OCI-LY3 (cell line): ENCODE measurements around the gene SUMF1.

Experiments
- H2AFZ ChIP-seq: fragments of 200-600, 300-600 bp; shearing (Covaris generic); 2 replicates; pipeline ENCODE4 v1.6.0; 2014; ENCODE audit warnings: antibody characterized with exemption, low read depth, low read length
- H3K27ac ChIP-seq: fragments of 200-600, 300-600 bp; sonication (generic); 2 replicates; pipeline ENCODE4 v1.5.1; 2014; ENCODE audit warnings: mild to moderate bottlenecking, low read length, moderate library complexity, mixed read lengths
- H3K27me3 ChIP-seq: fragments of 200-600, 300-600 bp; sonication (generic); 2 replicates; pipeline ENCODE4 v1.6.1; 2014; ENCODE audit warnings: low read depth, low read length, mixed read lengths
- H3K36me3 ChIP-seq: fragments of 200-600, 300-600 bp; sonication (generic); replicated peaks from 2 replicates; pipeline ENCODE3; 2014; ENCODE audit warnings: low read depth, low read length, mixed read lengths
- H3K4me1 ChIP-seq: fragments of 300-600, 200-600 bp; sonication (generic); 2 replicates; pipeline ENCODE4 v1.6.1; 2014; ENCODE audit warnings: low read length, mixed read lengths
- H3K4me2 ChIP-seq: fragments of 200-600, 300-600 bp; sonication (generic); 2 replicates; pipeline ENCODE4 v1.6.1; 2014; ENCODE audit warnings: low read length, mixed read lengths
- H3K4me3 ChIP-seq: fragments of 300-600, 200-600 bp; sonication (generic); 2 replicates; pipeline ENCODE4 v1.5.1; 2014; ENCODE audit warnings: antibody characterized with exemption, mild to moderate bottlenecking, low read length, moderate library complexity
- H3K79me2 ChIP-seq: fragments of 300-600, 200-600 bp; shearing (Covaris generic); 2 replicates; pipeline ENCODE4 v1.6.1; 2014; ENCODE audit warnings: mild to moderate bottlenecking, low read length, mixed read lengths
- H3K9ac ChIP-seq: fragments of 300-600, 200-600 bp; shearing (Covaris generic); 2 replicates; pipeline ENCODE4 v1.6.0; 2014; ENCODE audit warnings: mild to moderate bottlenecking, low read length, moderate library complexity
- H3K9me3 ChIP-seq: fragments of 200-600, 300-600 bp; shearing (Covaris generic); 2 replicates; pipeline ENCODE4 v1.6.1; 2014; ENCODE audit warnings: low read length, mixed read lengths; ENCODE audit not compliant: insufficient read depth
- H4K20me1 ChIP-seq: fragments of 200-600, 300-600 bp; sonication (generic); 2 replicates; pipeline ENCODE4 v1.6.1; 2016; ENCODE audit warnings: low read length, mixed read lengths; ENCODE audit not compliant: insufficient read depth
- CTCF ChIP-seq: fragments of 200-600, 300-600 bp; sonication (generic); IDR thresholded peaks from 2 replicates; pipeline ENCODE4 v1.5.1; 2014; ENCODE audit warnings: antibody characterized with exemption, low read length, low read depth
- EZH2phosphoT487 ChIP-seq: fragments of 200-600 bp; shearing (Covaris generic); IDR thresholded peaks from 2 replicates; pipeline ENCODE4 v1.6.1; 2018; ENCODE audit warnings: antibody characterized with exemption, mixed run types, low read depth

The SUMF1 gene

GRCh38 chr3:4351164-4351855 lies 115.8 kb downstream of the SUMF1 start:
- H4K20me1 ChIP-seq = no peaks in the 10 kb centered on the region
- no peaks in the 10 kb centered on the region for H3K36me3 ChIP-seq
- H3K4me3 ChIP-seq = no peak overlapping the region
- no peak overlapping the region for H3K27ac ChIP-seq
- no peaks in the 10 kb centered on the region for H3K9me3 ChIP-seq
- H2AFZ ChIP-seq = no peak overlapping the region
- no peak overlapping the region for H3K4me2 ChIP-seq
- H3K27me3 ChIP-seq = no peaks in the 10 kb centered on the region
- TF ChIP-seq CTCF (no peak), EZH2phosphoT487 (no peak)
- no peak overlapping the region for H3K9ac ChIP-seq
- H3K4me1 ChIP-seq = no peaks in the 10 kb centered on the region
- no peaks in the 10 kb centered on the region for H3K79me2 ChIP-seq

GRCh38 chr3:4350789-4351163 lies 116.3 kb downstream of the SUMF1 start:
- Histone ChIP-seq H2AFZ (no peak overlapping the region), H3K36me3 (no peaks in the 10 kb centered on the region), H4K20me1 (no peaks in the 10 kb centered on the region), H3K9me3 (no peaks in the 10 kb centered on the region), H3K27me3 (no peaks in the 10 kb centered on the region), H3K4me1 (no peaks in the 10 kb centered on the region), H3K79me2 (no peaks in the 10 kb centered on the region), H3K9ac (no peak overlapping the region), H3K27ac (no peak overlapping the region), H3K4me2 (no peak overlapping the region), H3K4me3 (no peak overlapping the region)
- TF ChIP-seq EZH2phosphoT487 (no peak), CTCF (no peak)

GRCh38 chr3:4343258-4343657 lies 123.8 kb downstream of the SUMF1 start:
- Histone ChIP-seq H3K27ac (no peak overlapping the region), H3K36me3 (no peaks in the 10 kb centered on the region), H2AFZ (no peak overlapping the region), H3K9me3 (no peaks in the 10 kb centered on the region), H3K4me1 (no peaks in the 10 kb centered on the region), H3K9ac (no peak overlapping the region), H3K79me2 (no peaks in the 10 kb centered on the region), H3K4me3 (no peak overlapping the region), H4K20me1 (no peaks in the 10 kb centered on the region), H3K4me2 (no peak overlapping the region), H3K27me3 (no peaks in the 10 kb centered on the region)
- no peak for TF ChIP-seq EZH2phosphoT487
- no peak for TF ChIP-seq CTCF

GRCh38 chr3:4341336-4341675 lies 125.8 kb downstream of the SUMF1 start:
- Histone ChIP-seq H3K9me3 (no peaks in the 10 kb centered on the region), H3K27me3 (no peaks in the 10 kb centered on the region), H3K4me2 (no peak overlapping the region), H3K27ac (no peak overlapping the region), H2AFZ (no peak overlapping the region), H3K4me1 (no peaks in the 10 kb centered on the region), H3K36me3 (no peaks in the 10 kb centered on the region), H3K4me3 (no peak overlapping the region), H3K79me2 (no peaks in the 10 kb centered on the region), H3K9ac (no peak overlapping the region), H4K20me1 (no peaks in the 10 kb centered on the region)
- no peak for TF ChIP-seq EZH2phosphoT487
- TF ChIP-seq CTCF = no peak
